GM21526 (cell line): ENCODE data around the gene NOXA1.
"Not testable (repeated sequence)": the region's sequence is repeated elsewhere in the genome, so short reads cannot be mapped to it uniquely, and the experiment has no call there.

Experiments used
- ATAC-seq: cut with Tn5 transposase; IDR thresholded peaks from one replicate; pipeline ENCODE4 v1.9.1; 2021; ENCODE audit warnings: moderate library complexity; ENCODE audit not compliant: unreplicated experiment, low FRiP score

Gene NOXA1

GRCh38 chr9:137404961-137405567 lies 18.1 kb upstream of the NOXA1 start:
- no peak for ATAC-seq

- no peak for ATAC-seq
Observed at GRCh38 chr9:137405677-137406081, 17.5 kb upstream of the NOXA1 start.

GRCh38 chr9:137406085-137406760 lies 17.0 kb upstream of the NOXA1 start:
- no peak for ATAC-seq

DNA sequence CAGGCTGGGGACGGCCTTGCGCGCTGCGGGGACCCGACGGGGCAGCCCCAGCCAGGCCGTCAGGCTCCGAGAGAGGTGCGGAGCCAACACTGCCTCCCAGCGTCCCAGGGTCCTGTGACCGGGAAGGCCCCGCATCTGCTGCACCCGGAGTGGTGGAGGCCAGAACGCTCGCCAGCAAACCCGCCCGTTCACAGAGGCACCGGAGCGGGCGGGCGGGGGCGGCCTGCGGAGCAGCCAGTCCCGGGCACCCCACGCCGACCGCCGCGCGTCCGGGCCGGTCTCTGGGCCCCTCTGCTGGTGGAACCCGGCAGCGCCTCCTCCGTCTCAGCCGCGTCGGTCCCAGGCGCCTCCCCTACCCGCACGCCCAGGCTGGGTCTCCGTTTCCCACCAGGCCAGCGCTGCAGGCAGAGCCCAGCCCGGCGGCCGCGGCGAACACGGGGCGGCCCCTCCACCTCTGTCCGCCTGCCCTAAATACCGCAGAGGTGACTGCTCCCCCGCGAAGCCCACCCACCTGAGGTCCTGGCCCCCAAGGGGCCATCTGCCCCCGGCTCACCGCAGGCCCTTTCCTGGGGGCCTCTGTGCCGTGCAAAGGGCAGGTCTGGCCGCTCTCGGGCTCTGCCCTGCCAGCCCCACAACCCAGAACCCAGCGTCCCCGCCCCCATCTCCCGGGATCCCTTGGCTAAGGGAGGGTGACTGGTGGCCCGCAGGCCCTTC lies 16.2 kb upstream of the NOXA1 start:
- ATAC-seq, result no peak

- no peak for ATAC-seq
Observed at GRCh38 chr9:137407590-137408300, 15.4 kb upstream of the NOXA1 start.

- no peak for ATAC-seq
Observed at GRCh38 chr9:137408651-137409405, 14.4 kb upstream of the NOXA1 start.

- no peak for ATAC-seq
Observed at GRCh38 chr9:137409515-137409914, 13.7 kb upstream of the NOXA1 start.

DNA sequence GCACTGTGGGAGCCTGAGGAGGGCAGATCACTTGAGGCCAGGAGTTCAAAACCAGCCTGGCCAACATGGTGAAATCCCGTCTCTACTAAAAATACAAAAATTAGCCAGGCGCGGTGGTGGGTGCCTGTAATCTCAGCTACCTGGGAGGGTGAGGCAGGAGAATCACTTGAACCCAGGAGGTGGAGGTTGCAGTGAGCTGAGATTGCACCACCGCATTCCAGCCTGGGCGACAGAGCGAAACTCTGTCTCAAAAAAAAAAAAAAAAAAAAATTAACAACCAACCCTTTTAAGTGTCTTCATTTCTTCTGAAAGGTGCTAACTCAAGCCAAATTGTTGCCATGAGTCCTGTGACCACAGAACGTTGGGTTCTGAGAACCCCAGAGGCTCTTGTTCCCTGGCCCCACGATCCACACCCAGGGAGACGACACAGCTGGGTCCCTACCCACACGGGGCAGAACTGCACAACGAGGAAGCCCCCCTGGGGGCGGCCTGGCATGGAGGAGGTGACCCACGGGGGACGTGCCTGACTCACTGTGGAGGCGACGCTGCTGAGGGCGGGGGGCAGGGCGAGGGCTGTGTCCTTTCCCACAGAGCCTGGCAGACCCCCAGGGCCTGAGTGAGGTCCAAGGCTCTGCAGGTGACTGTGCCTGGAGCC lies 12.8 kb upstream of the NOXA1 start:
- ATAC-seq, result not testable (repeated sequence)

DNA sequence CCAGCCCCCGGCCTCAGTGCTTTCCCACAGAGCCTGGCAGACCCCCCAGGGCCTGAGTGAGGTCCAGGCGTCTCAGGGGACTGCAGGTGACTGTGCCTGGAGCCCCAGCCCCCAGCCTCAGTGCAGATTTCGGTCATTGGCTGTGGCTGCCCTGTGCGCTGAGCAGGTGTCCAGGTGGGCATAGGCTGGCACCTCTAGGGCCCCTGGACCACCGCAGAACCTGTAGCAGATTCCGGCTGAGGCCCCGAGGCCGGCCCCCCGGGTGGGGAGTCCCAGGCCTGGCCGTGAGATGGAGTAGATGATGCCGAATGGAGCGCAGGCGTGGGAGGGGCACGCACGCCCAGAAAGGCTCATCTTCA lies 12.3 kb upstream of the NOXA1 start:
- ATAC-seq, result no peak

GRCh38 chr9:137411260-137411644 lies 11.9 kb upstream of the NOXA1 start:
- no peak for ATAC-seq

DNA sequence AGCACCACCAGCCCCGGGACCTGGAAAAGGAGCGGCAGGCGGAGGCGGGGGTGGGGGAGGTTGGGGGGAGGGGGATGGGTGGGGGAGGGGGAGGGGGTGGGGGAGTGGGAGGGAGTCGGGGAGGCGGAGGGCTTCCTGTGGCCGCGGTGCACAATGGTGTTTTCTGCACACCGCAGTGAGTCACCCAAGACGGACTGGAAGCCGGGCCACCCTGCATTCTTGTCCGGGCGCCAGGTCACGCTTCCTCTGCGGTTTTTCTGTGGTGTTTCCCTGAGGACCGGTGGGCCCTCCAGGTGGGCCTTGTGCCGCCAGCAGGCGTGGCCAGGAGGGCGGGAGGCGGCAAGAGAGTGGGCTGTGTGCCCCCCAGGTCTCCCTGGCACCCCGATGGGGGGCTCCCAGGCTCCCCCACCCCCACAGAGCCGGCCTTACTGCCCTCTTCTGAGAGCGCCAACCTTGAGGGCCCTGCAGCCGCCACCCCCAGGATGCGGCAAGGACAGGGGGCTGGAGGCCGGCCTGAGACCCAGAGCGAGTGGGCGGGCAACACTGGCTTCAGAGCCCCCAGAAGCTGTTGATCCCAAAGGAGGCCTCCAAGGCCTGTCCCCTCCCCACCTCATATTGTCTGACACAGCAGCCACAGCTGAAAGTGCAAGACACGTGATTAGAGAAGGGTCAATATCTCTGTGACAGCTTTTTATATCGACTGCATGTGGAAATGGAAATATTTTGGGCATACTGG lies 11.4 kb upstream of the NOXA1 start:
- no peak for ATAC-seq

DNA sequence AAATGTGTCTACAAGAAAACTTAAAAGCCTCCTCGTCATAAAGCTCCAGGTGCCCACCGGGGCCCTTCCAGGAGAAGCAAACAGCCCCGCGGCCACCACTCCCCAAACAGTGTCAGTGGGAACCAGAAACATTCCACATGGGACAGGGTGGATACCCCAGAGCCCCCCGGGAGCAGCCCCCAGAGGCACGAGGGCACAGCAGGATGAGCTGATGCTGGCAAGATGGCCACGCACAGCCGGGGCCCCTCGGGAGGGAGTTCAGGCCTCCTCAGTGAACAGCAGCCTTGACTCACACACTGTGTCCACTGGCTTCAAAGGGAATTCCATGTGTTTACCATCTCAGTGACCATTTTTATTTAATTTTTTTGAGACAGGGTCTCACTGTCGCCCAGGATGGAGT lies 10.8 kb upstream of the NOXA1 start:
- ATAC-seq, result no peak

DNA sequence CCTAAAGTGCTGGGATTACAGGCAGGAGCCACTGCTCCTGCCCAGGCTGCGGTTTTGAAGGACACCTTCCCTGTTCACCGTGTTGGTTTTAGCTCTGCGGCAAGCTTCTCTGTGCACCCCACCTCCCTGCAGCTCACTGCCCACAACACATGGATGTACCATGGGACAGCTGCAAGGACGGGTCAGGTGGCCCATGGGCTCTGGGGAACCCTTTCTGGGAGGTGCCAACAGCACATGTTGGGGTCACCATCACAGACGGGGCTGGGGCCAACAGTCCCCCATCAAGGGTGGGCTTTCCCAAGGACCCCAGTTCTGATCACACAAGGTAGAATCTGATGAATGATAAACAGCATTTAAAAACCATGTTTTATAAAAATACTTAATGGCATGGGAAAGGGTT lies 7.7 kb upstream of the NOXA1 start:
- ATAC-seq, result no peak

GRCh38 chr9:137416006-137416562 lies 7.1 kb upstream of the NOXA1 start:
- ATAC-seq, result no peak

DNA sequence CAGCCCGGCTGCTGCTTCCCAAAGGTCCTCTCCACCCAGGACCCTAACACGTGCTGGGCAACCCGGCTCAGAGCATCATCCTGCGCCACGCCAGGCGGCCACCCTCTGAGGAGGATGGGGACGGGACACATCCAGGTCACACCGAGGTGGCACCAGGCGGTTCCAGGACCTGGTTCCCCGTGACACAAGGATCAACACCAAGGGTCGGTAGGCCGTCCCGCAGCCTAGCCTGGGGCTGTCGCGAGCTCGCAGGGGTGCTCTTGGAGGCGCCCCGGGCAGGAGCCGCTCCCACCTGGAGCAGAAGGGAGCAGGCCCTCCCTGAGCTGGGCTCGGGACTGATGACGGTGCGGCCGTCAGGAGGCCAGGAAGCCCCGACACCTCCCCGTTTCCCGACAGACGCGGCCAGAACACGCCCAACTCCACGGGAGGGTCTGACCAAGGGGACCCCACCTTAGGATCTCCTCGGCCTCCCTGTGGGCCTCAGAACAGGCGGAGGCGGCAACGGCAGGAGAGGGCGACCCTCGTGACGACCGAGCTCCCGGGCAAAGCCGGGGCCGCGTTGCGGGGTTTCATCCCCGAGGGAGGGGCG lies 6.5 kb upstream of the NOXA1 start:
- no peak for ATAC-seq

DNA sequence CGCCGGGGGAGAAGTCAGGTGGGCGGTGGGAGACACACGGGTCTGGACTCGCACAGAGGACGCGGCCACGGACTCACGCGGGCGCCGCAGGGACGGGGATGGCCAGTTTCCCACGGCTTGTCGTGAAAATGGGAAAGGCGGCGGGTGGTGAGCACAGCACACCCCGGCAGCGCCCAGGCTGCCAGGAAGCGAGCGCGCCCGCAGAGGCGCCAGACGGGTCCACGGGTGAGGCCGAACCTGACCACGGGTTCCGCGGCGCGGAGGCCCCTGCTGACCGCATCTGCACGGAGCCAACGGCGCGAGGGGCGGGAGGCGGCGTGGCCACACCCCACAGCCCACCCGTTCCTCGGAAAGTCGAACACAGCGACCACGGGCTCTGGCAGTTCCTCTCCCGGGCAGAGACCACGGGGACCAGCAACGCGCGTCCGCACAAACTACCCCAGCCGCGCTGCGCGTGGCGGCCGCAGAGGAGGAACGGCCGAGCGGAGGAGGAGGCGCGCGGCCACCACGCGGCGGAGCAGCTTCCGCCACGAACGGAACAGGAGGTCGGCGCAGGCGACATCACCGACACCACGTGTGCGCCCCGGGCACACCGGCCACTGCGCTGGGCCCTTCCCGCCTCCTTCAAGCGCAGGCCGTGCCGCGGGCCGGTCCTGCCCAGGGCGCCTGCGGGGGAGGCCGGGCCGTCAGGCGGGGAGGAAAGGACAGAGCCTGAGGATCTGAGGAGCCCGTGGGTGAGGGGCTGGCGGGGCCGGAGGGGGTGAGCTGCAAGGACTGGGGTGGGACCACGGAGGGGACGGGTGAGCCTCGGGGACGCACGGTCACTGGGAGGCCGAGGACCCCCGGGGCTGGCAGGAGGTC lies 5.8 kb upstream of the NOXA1 start:
- ATAC-seq, result no peak

DNA sequence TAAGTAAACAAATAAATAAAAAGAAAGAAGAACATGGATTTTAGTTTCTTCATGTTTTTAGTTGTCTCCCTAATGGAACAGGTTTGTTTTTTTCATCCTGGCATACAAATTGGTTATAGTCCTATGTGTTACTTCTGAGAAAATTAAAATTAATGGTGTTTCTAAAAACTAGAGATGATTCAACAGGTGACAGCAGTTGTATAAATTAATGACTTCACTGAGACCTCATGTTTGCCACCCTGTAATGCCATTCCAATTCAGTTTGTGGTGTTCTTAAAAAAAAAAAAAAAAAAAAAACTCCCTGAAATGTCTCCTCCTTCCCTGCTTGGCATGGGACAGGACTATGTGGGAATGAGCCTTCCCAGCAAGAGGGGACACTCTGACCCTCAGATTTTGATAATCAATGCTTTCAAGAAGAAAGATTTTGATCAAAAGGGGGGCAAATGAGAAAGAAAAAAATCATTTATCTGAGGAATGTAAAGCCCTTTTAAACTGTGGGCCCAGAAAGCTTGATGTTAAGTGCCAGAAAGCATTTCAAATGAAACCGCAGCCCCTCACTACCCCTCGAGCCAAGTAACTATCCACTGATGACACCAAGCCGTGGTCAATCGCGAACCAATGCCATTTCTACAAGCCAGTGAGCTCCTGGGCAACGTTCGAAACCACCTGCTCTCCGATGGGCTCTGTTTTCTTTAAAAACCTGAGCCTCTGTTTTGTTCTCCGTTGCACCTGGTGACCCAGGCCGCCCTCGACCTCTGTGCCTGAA lies 1.2 kb upstream of the NOXA1 start:
- ATAC-seq, result peak; percentile 4
